GM12891 (cell line): ENCODE measurements around the gene DGCR2.

Source experiments
- PAX5 ChIP-seq: IDR thresholded peaks from 2 replicates; pipeline ENCODE4 v1.6.1; 2011; ENCODE audit warnings: low read length, moderate library complexity, mild to moderate bottlenecking; ENCODE audit not compliant: insufficient read depth, severe bottlenecking
- POLR2A ChIP-seq: IDR thresholded peaks from 2 replicates; pipeline ENCODE4 v1.6.1; 2011; ENCODE audit warnings: low read depth, low read length, control low read depth
- POLR2AphosphoS5 ChIP-seq: IDR thresholded peaks from 2 replicates; pipeline ENCODE4 v1.6.1; 2011; ENCODE audit warnings: low read depth, low read length, control low read depth
- SPI1 ChIP-seq: IDR thresholded peaks from 2 replicates; pipeline ENCODE4 v1.6.1; 2011; ENCODE audit warnings: low read depth, low read length, control low read depth
- TAF1 ChIP-seq: IDR thresholded peaks from 2 replicates; pipeline ENCODE4 v1.6.1; 2011; ENCODE audit warnings: low read depth, low read length, control low read depth

DNA sequence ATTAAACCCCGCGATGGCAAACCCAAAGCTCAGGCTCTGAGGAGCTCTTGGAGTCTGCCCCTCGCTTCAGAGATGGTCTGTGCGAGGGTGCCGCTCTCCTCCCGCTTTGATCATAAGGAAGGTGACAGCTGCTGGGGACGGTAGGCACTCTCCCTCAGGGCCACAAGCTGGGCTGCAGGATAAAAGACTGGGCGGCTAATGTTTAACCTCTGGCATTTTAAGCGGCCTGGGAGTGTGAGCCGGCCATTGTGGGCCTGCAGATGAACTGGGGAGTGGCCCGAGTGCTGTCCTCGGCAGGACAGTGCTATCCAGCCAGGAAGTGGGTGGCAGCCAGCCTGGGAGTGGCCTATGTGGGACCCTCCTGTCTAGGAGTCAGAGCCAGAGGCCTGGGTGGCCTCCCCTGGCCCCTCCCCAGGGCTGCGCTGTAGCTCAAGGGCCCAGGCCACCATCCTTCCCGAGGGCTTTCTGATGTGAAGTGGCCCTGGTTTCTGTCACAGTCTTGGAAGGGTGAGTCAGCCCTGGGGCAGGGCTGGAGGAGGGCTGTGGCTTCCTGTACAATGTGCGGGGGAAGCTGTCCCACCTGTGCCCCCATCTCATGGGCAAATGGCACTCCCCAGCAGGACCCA, 127.4 kb downstream of the DGCR2 start:
- no peak for TF ChIP-seq SPI1
- no peak for TF ChIP-seq POLR2AphosphoS5
- TF ChIP-seq POLR2A: no peak
- no peak for TF ChIP-seq TAF1
- TF ChIP-seq PAX5: no peak
